ENCODE results near the gene TOX3.

- TF ChIP-seq, protein P1, sequence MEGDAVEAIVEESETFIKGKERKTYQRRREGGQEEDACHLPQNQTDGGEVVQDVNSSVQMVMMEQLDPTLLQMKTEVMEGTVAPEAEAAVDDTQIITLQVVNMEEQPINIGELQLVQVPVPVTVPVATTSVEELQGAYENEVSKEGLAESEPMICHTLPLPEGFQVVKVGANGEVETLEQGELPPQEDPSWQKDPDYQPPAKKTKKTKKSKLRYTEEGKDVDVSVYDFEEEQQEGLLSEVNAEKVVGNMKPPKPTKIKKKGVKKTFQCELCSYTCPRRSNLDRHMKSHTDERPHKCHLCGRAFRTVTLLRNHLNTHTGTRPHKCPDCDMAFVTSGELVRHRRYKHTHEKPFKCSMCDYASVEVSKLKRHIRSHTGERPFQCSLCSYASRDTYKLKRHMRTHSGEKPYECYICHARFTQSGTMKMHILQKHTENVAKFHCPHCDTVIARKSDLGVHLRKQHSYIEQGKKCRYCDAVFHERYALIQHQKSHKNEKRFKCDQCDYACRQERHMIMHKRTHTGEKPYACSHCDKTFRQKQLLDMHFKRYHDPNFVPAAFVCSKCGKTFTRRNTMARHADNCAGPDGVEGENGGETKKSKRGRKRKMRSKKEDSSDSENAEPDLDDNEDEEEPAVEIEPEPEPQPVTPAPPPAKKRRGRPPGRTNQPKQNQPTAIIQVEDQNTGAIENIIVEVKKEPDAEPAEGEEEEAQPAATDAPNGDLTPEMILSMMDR (IDR thresholded peaks at IDR 0.05): peak in 1 of 6 experiments; percentile 7
- TF ChIP-seq POLR2AphosphoS5 (IDR thresholded peaks at IDR 0.05): no peak
These were observed 2.2 kb upstream of the TOX3 start for GRCh38 chr16:52549011-52549692.

All from upper lobe of left lung (tissue), 4 donors.